Measurements from ENCODE around the gene KRTAP10-2.
A peak's percentile ranks its signal among the peaks of the same experiment; 100 is the strongest.

KRTAP10-2 gene

GRCh38 chr21:44513389-44514217 is 37.7 kb downstream of the KRTAP10-2 start:
- no peak for TF ChIP-seq PAX5 (IDR thresholded peaks at IDR 0.05; ENCODE audit: insufficient read depth, low read length, severe bottlenecking)
- TF ChIP-seq POU2F2 (IDR thresholded peaks at IDR 0.05; ENCODE audit: low read depth, low read length), result no peak
- no peak for TF ChIP-seq POLR2AphosphoS5 (IDR thresholded peaks at IDR 0.05; ENCODE audit: low read depth, low read length)
- no peak for TF ChIP-seq POLR2A (IDR thresholded peaks at IDR 0.05; ENCODE audit: low read depth, low read length)
- no peak for TF ChIP-seq SPI1 (IDR thresholded peaks at IDR 0.05; ENCODE audit: low read depth, low read length)
- TF ChIP-seq TAF1 (IDR thresholded peaks at IDR 0.05; ENCODE audit: low read depth, low read length), result no peak
- DNase-seq (ENCODE audit: insufficient read length, low spot score) (no peak), FAIRE-seq (no peak)

- no peak for TF ChIP-seq TAF1 (IDR thresholded peaks at IDR 0.05; ENCODE audit: low read depth, low read length)
- no peak for TF ChIP-seq POU2F2 (IDR thresholded peaks at IDR 0.05; ENCODE audit: low read depth, low read length)
- TF ChIP-seq POLR2AphosphoS5 (IDR thresholded peaks at IDR 0.05; ENCODE audit: low read depth, low read length), result no peak
- no peak for TF ChIP-seq POLR2A (IDR thresholded peaks at IDR 0.05; ENCODE audit: low read depth, low read length)
- TF ChIP-seq SPI1 (IDR thresholded peaks at IDR 0.05; ENCODE audit: low read depth, low read length), result no peak
- no peak for TF ChIP-seq PAX5 (IDR thresholded peaks at IDR 0.05; ENCODE audit: insufficient read depth, low read length, severe bottlenecking)
- FAIRE-seq, result no peak
- DNase-seq (ENCODE audit: insufficient read length, low spot score), result no peak
Measured at GRCh38 chr21:44512496-44513388, 38.6 kb downstream of the KRTAP10-2 start.

GRCh38 chr21:44511938-44512275 is 39.4 kb downstream of the KRTAP10-2 start:
- TF ChIP-seq PAX5 (IDR thresholded peaks at IDR 0.05; ENCODE audit: insufficient read depth, low read length, severe bottlenecking) (no peak), POLR2AphosphoS5 (IDR thresholded peaks at IDR 0.05; ENCODE audit: low read depth, low read length) (no peak), POLR2A (IDR thresholded peaks at IDR 0.05; ENCODE audit: low read depth, low read length) (no peak), POU2F2 (IDR thresholded peaks at IDR 0.05; ENCODE audit: low read depth, low read length) (no peak), SPI1 (IDR thresholded peaks at IDR 0.05; ENCODE audit: low read depth, low read length) (no peak), TAF1 (IDR thresholded peaks at IDR 0.05; ENCODE audit: low read depth, low read length) (no peak)
- FAIRE-seq (no peak), DNase-seq (ENCODE audit: insufficient read length, low spot score) (no peak)

GRCh38 chr21:44511219-44511937 is 39.9 kb downstream of the KRTAP10-2 start:
- no peak for TF ChIP-seq POU2F2 (IDR thresholded peaks at IDR 0.05; ENCODE audit: low read depth, low read length)
- no peak for TF ChIP-seq POLR2AphosphoS5 (IDR thresholded peaks at IDR 0.05; ENCODE audit: low read depth, low read length)
- TF ChIP-seq POLR2A (IDR thresholded peaks at IDR 0.05; ENCODE audit: low read depth, low read length), result no peak
- no peak for TF ChIP-seq TAF1 (IDR thresholded peaks at IDR 0.05; ENCODE audit: low read depth, low read length)
- no peak for TF ChIP-seq SPI1 (IDR thresholded peaks at IDR 0.05; ENCODE audit: low read depth, low read length)
- FAIRE-seq, result peak; percentile 74
- DNase-seq (ENCODE audit: insufficient read length, low spot score), result no peak

GRCh38 chr21:44510508-44511218 is 40.6 kb downstream of the KRTAP10-2 start:
- DNase-seq (ENCODE audit: insufficient read length, low spot score) (peak; percentile 97), FAIRE-seq (peak; percentile 88)
- TF ChIP-seq POLR2AphosphoS5 (IDR thresholded peaks at IDR 0.05; ENCODE audit: low read depth, low read length) (no peak), TAF1 (IDR thresholded peaks at IDR 0.05; ENCODE audit: low read depth, low read length) (no peak), PAX5 (IDR thresholded peaks at IDR 0.05; ENCODE audit: insufficient read depth, low read length, severe bottlenecking) (no peak), POU2F2 (IDR thresholded peaks at IDR 0.05; ENCODE audit: low read depth, low read length) (no peak), SPI1 (IDR thresholded peaks at IDR 0.05; ENCODE audit: low read depth, low read length) (no peak), POLR2A (IDR thresholded peaks at IDR 0.05; ENCODE audit: low read depth, low read length) (no peak)

- DNase-seq (ENCODE audit: insufficient read length, low spot score) (no peak), FAIRE-seq (no peak)
- TF ChIP-seq POLR2A (IDR thresholded peaks at IDR 0.05; ENCODE audit: low read depth, low read length), result no peak
- no peak for TF ChIP-seq POLR2AphosphoS5 (IDR thresholded peaks at IDR 0.05; ENCODE audit: low read depth, low read length)
- TF ChIP-seq POU2F2 (IDR thresholded peaks at IDR 0.05; ENCODE audit: low read depth, low read length), result no peak
- TF ChIP-seq TAF1 (IDR thresholded peaks at IDR 0.05; ENCODE audit: low read depth, low read length), result no peak
- no peak for TF ChIP-seq PAX5 (IDR thresholded peaks at IDR 0.05; ENCODE audit: insufficient read depth, low read length, severe bottlenecking)
- TF ChIP-seq SPI1 (IDR thresholded peaks at IDR 0.05; ENCODE audit: low read depth, low read length), result no peak
Measured at GRCh38 chr21:44510109-44510507, 41.2 kb downstream of the KRTAP10-2 start.

GRCh38 chr21:44509539-44509938 is 41.8 kb downstream of the KRTAP10-2 start:
- DNase-seq (ENCODE audit: insufficient read length, low spot score) (no peak), FAIRE-seq (no peak)
- no peak for TF ChIP-seq POLR2A (IDR thresholded peaks at IDR 0.05; ENCODE audit: low read depth, low read length)
- no peak for TF ChIP-seq POLR2AphosphoS5 (IDR thresholded peaks at IDR 0.05; ENCODE audit: low read depth, low read length)
- no peak for TF ChIP-seq POU2F2 (IDR thresholded peaks at IDR 0.05; ENCODE audit: low read depth, low read length)
- no peak for TF ChIP-seq SPI1 (IDR thresholded peaks at IDR 0.05; ENCODE audit: low read depth, low read length)
- TF ChIP-seq PAX5 (IDR thresholded peaks at IDR 0.05; ENCODE audit: insufficient read depth, low read length, severe bottlenecking), result no peak
- no peak for TF ChIP-seq TAF1 (IDR thresholded peaks at IDR 0.05; ENCODE audit: low read depth, low read length)

- DNase-seq (ENCODE audit: insufficient read length, low spot score) (no peak), FAIRE-seq (no peak)
- TF ChIP-seq SPI1 (IDR thresholded peaks at IDR 0.05; ENCODE audit: low read depth, low read length) (no peak), TAF1 (IDR thresholded peaks at IDR 0.05; ENCODE audit: low read depth, low read length) (no peak), PAX5 (IDR thresholded peaks at IDR 0.05; ENCODE audit: insufficient read depth, low read length, severe bottlenecking) (no peak), POU2F2 (IDR thresholded peaks at IDR 0.05; ENCODE audit: low read depth, low read length) (no peak), POLR2AphosphoS5 (IDR thresholded peaks at IDR 0.05; ENCODE audit: low read depth, low read length) (no peak), POLR2A (IDR thresholded peaks at IDR 0.05; ENCODE audit: low read depth, low read length) (no peak)
Measured at GRCh38 chr21:44508711-44509445, 42.4 kb downstream of the KRTAP10-2 start.

Measured in GM12891 (cell line).